NCI-H2227 (cell line): ENCODE data around the gene PPP1R11.
A peak's percentile ranks its signal among the peaks of the same experiment; 100 is the strongest.

Experiments used
- DNase-seq: peaks from one replicate; lab custom pipeline; 2025; ENCODE audit not compliant: unreplicated experiment; lab: John Stamatoyannopoulos, UW

Gene PPP1R11

DNA sequence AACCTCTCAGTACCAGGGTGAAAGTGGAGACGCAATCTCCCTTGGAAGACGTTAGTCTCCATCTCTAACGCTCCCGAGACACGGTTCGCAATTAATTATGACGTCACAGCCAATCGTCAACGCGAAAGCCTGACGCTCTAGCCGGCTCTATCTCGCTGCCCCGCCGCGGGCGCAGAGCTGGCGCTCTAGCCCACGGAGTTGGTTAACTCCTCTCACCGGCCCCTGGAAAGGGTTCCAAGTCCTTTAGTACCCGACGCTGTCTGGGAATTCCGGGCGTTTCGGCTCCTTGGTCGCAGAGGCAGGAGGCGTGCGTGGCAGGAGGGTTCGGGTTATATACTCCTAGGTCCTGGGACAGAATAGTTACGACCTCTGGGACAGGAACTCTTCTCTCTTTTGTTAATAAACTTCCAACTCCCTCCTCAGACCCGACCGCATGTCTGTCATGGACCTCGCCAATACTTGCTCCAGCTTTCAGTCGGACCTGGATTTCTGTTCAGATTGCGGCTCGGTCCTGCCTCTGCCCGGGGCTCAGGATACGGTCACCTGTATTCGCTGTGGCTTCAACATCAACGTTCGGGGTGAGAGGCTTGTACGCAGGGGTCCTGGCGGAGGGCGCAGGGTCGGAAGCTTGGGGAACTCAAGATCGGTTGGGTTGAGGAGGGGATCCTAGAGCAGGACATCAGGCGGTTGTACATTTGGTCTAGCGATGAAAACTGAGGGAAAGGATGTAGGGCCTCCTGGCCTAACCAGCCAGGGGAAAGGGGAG, 5.7 kb upstream of the PPP1R11 start, which contains the start of gene POLR1H:
Gene POLR1H (plus strand): TSS at position 174 of the 766 bp plus-strand sequence. CDS start 260 bp downstream, at position 434.
- peak; percentile 99 for DNase-seq

DNA sequence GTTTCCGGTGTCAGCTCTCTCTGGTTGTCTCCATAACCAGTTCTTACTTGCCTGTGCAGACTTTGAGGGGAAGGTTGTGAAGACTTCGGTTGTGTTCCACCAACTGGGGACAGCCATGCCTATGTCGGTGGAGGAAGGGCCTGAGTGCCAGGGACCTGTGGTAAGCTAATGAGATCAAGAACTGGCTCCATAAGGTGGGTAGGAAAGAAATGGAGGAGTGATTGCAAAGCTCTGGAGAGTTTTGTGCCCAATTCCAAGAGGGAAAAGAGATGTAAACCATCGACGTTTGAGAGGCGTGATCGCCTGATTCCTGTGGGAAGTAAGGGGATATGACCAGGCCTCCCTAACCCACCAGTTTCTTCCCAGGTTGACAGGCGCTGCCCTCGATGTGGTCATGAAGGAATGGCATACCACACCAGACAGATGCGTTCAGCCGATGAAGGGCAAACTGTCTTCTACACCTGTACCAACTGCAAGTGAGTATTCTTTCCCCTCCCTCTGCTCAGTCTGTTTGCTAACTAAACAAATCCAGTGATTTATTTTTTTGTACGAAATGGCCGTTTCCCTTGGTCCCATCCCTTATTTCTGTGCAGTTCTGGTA, 5.0 kb upstream of the PPP1R11 start:
- peak; percentile 43 for DNase-seq

DNA sequence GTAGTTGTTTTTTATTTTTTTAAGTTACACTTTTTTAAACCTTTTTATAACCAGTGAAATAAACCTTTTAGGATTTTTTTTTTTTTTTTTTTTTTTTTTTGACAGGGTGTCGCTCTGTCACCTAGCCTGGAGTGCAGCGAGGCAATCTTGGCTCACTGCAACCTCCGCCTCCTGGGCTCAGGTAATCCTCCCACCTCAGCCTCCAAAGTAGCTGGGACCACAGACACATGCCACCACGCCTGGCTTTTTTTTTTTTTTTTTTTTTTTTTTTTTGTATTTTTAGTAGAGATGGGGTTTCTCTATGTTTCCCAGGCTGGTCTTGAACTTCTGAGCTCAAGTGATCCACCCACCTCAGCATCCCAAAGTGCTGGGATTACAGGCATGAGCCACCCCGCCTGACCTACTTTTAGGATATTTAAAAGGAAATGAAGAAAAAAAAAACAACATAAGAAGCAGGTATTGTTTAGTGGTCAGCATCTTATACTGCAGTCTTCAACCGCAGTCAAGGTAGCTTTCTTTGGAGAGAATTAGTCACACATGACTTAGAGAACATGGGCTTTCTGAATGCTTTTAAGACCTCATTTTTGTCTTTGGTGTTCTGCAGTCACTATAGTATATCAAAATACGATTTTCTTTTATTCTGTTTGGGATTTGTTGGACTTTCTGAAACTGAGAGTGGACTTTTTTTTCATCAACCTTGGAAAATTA, 4.4 kb upstream of the PPP1R11 start:
- DNase-seq = no peak

DNA sequence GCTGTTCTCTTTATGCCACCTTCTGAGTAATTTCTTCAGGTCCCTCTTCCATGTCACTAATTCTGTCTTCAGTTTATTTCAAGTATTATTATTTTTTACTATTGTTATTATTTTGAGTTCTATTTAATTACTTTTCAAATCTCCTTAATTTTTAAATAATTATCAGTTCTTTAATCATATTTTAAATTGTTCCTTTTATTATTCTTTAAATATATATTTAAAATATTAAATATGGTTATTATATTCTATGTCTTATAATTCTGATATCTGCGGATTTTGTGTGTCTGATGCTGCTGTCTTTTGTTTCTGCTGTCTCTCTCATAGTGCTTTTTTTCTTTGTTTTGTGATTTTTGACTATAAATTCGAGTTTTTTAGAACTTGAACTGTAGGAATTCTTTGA, 3.7 kb upstream of the PPP1R11 start:
- DNase-seq = no peak

DNA sequence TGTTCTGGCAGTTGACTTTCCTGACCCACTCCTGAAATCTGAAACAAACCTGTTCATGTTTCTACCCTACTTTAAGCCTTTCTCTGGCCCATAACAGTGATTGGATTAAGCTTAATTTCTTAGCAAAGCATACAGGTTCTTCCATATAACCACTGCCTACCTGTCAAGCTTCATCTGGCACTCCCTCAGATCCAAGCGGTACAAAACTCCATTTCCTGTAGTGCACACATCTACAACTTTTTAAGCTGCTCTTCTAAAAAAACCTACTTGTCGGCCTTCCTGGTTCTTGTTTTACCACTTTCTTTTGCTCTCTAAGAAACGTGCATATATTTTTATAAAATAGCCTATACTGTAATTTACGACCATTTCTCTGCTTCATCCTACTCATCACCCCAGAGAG, 916 bp upstream of the PPP1R11 start:
- DNase-seq = no peak

DNA sequence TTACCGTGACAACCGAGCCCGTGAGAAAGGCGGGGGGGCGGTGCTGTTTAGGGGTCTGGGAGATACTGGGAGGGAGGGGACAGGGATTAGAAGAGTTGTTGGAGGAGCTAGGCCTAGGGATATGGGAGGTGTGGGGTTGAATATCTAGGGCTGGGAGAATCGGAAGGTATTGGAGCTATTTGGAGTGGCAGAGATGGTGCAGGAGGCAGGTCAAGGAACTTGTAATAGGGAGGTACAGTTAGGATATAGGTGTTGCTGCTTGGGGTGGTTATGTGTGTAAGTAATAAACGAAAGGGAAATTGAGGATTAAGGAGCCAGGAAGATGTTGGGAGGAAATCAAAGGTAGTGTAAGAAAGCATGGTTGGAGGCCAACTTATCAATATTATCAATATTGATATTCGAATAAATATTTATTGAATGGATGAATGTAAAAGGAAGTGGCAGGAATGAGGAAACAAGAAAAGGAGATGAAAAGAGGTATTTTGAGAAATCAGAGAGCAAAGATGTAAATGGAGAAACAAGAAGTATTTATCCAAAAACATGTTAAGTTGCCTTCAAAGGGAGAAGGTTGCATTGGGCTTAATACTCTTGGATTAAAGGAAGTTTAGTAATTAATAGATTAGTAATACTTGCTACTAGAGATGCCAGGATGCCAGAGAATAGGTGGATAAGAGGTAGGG, 602 bp downstream of the PPP1R11 start:
- no peak for DNase-seq

DNA sequence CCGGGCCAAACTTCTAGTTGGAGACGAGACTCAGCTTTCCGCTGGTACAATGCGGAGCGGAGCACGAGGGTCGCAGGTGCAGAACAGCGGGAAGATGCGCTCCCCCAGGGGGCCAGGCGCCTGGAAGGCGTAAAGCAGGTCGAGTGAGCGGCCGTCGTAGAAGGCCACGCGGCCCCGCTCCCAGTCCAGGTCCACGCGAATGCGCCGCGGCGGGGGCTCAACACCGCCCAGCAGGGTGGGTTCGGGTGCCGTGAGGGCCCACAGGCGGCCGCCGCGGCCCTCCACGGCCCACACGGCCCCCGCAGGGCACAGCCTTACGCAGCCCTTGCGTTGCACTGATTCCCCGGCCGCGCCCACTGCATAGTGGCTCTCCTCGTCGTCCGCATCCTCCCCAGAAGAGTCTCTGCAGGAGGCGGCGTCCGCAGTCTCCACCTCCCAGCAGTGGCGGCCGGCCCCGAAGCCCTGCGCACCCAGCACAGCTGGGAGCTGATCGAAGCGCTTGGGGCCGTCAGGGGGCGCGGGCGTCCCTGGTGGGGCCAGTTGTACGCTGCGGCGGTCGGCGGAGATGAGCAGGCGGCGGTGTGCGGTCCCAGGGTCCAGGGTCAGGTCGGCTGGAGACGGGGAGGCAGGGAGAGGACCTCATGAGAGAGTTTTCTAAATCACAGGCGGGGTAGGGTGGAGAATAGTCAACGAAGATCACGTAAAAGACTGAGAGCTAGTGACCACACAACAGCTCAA, 4.3 kb downstream of the PPP1R11 start:
- no peak for DNase-seq

DNA sequence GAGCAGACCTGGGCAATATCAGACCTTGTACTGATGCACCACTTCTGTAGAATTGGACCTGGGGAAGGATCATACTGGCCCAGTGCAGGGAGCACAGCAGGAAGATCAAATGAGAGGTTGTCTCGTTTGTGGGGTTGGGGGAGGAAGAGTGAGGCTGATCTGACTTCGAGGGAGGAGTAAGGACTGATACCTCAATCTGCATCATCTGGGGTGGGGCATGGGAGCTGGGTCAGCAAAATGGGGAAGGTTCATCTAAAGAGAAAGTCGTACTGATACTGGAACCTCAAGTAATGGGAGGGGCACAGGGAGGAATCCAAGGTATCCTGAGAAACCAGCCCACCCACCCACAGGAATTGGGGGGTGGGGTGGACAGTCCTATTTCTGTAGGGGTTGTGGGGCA, 4.9 kb downstream of the PPP1R11 start:
- DNase-seq = no peak

DNA sequence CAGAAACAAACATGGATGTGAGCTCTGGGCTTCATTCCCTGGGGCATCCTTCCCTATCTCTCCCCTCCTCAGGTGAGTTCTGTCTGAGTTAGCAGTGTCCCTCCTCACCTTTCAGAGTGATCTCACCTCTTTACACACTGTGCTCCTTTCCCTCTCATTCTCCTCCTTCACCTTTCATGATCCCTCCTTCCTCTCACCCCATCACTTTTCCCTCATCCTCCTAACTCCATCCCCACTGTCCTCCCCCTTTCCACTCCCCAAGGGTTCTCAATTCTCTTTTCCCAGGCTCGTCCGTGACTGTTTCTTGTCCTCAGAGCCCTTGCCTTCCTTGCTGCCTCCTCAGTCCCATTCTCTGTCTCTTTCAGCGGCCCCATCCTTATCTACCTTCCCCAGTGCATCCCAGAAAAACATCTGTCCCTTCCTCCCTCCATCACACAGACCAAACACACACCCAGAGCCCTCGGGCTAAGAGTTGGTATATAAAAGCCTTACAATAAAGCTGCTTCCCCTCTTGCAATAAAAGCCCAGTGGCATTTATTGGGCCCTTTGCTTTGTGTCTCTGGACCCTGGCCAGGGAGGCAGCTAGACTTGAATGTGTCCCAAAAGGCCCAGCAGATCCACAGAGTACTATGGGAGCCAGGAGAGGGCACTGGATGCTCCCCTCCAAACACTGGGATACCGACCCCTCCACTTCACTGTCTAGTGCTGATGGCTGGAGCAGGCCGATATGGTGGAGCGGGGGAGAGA, 6.7 kb downstream of the PPP1R11 start:
- no peak for DNase-seq

DNA sequence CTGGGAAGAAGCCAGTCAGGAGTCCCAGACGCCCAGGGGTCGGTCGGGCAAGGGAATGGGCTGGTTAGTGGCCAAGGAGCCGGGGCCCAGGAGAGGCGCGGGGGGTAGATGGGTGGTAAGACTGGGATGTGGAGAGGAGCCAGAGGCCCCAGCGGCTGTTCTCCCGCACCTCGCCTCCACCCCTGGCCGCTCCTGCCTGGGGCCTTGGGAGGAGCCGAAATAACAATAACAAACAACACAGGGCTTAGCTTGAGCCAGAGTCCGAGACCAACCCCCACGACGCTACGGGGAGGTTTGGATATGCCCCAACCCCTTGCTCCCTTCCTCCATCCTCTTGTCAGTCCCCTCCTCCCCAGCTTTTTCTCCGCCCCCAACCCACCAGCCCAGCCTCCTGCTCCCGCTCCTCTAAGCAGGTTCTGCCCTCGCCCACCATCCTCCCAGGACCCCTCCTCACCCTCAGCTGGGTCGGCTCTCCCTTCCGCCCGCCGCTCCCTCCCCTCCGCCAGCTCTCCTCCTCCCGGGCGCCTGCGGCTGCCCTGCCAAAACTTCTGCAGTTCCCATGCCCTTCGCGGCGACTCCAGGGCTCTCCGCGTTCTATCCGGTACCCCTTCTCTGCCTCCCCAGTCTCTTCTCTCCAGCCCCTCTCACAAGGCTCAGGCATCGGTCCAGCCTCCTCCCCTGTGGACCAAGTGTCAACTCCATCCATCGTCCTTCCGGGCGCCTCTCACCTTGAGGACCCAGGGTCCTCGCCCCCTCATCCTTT, 7.5 kb downstream of the PPP1R11 start:
- DNase-seq = peak; percentile 44

DNA sequence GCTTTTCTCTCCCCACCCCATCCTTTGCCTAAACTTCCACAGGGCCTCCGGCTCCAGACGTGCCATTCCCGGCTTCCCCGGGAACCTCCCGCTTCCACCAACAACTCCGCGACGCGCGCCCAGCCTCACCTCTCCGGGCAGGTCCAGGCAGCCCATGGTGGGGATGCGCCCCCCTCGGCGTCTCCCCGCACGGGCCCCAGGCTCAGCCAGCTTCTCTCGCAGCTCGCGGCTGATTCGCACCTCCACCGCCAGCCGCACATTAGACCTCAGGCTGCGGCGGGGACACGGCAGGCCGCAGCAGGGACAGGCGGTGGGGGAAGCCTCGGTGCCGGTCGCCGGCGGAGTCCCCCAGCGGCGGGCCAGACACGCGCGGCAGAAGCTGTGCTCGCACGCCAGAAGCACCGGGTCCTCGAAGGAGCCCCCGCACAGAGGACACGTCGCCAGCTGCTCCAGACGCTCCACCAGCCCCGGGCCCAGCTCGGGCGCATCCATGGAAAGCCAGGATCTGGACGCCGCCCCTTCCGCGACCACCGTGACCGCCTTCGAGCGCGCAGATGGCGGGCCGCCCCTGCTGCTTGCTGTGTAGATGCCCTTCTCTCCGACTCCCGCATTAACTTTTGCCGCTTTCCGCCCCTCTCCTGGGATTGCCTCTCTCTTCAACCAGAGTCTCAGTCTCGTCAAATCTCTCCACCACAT, 8.2 kb downstream of the PPP1R11 start, which contains the start of gene RNF39:
Gene RNF39 (minus strand): TSS at position 676 of the 696 bp plus-strand sequence. CDS start 184 bp downstream, at position 492.
- DNase-seq = peak; percentile 36

DNA sequence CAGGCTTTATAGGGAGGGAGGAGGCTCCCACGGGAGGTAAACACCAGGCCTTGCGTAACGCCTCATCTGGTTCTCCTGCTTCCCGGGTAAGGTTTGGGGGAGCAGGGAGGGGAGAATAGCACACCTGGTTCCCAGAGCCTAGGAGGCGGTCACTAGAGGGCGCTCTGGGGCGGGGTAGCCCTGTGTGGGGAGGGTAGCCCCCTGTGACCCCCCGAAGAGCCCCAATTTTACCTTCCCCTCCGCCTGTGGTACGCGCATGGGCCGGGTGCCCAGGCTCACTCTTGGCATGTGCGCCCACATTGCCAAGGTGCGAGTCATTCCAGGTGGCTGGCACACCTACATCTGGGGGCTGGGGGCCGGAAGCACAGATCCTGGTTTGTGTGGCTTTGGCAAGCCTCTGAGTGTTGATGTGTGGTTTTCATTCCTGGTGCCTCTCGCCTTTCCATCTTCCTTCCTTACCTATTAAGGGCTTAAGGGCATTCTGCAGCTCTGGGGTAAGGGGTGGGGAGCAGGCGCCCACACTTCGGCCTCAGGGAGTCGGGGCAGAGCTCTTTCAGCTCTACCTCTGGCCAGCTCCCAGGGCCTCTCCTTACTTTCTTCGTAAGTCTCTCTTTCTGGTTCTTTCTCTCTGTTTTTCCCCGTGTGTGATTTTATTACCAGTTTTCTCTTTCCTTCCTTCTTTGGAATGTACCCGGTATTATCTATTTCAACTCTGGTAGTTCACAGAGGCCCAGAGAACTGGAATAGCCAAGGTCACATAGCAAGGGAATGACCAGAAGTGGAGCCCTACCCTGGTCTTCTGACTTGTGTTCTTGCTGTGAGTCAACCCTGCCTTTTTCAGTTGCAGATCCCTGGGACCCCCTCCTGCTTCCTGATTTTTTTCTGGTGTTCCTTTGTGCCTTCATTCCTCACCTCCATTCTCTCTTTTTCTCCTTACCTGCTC, 9.1 kb downstream of the PPP1R11 start:
- DNase-seq = peak; percentile 24

DNA sequence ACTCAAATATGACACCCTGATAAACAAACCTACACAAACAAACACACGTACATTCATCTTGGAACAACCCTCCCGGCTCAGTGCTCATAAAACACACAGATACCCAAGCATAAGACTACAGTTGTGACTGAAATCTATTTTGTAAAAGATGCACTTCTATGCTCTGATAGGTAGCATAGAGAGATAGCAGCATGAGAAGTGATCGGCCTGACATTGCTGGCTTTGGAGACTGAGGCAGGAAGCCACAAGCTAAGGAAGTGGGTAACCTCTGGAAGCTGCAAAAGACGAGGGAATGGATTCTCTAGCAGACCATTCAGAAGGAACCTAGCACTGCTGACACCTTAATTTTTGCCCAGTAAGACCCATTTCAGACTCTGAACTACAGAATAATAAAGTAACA, 10.2 kb downstream of the PPP1R11 start:
- no peak for DNase-seq

DNA sequence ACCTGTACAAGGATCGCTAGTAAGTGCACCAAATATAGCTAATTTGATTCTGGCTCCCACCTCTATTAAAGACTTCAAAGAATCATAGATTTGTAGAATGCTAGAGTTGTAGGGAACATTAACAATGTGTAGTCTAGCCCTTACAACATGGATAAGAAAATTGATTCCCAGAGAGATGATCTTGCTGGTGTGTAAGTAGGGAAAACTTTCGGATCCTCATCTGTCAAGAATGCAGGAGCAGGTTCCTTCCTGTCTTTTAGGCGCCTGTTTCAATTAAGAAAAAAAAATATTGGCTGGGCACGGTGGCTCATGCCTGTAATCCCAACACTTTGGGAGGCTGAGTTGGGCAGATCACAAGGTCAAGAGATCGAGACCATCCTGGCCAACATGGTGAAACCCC, 20.9 kb downstream of the PPP1R11 start:
- no peak for DNase-seq

DNA sequence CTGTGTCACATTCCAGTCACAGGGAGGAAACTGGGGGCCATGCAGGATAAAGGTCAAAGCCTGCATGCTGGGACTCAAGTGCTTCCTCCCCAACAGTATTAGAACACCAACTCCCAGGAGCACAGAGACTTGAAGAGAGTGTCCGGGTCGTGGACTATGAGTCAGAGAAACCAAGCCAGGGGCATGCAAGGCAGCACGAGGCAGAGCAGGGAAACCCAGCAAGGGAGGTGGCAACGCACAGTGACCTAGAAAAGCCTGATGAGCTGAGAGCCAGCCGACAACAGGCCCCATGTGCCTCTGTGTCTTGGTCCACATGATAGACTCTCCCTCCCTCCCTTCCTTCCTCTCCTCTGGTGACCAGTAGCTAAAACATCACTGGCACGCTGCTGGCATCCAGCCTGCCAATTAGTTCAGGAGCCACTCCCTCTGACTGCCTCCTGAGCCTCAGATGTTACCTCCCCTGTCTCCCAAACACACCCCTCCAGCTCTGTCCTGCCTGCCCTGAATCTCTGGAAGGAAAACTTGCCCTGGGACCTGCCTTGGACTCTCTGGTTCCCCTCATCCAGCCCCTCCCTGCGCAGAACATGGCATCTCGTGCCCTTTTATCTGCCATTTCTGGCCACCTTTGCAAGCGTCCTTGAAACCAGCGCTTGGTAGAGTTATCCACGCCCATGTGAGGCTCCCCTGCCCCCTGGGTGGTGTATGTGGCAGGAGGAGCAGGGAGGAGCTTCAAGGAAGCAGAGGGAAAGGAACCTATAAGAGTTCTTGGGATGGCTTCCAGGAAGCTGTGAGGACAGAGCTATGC, 24.8 kb downstream of the PPP1R11 start:
- no peak for DNase-seq

DNA sequence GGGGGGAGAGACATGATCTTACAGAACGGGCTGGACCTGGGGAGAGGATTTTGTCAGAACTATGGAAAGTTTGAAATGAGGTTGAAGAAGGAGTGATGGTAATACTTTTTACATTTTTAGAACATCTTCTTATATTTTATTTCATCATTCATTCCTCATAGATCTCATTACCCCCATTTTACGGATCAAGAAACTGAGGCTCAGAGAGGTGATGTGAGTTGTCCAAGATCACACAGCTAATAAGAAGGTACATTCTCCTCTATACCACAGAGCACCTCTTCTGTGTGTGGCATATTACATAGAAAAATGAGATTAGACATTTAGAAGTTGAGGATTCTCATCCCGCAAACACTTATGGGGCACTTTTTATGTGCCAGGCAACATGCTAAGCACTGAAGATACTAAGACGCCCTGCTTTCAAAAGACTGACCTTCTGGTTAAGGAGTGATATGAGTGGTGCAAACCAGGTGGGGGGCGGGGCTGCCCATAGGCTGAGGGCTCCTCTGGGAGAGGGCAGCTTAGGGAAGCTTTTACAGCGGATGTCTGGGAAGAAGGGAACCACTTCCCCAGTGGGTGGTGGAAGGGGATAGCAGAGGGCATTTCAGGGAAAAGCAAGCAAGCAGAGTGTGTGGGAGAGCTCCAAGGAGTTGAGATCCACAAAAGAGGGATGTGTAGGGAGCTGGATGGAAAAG, 26.0 kb downstream of the PPP1R11 start:
- no peak for DNase-seq
